H1 (cell line): ENCODE measurements around the gene CRYBG1. TPM values are rescaled to one million over a fixed set of nuclear protein-coding genes. Genes with fewer than 3 reads are reported as not detected.
A peak's percentile ranks its signal among the peaks of the same experiment; 100 is the strongest.

Experiments
- CTCF ChIA-PET: fragments of 300-600 bp; sonication (Branson Sonifier 250); formaldehyde crosslinking; loops from one replicate; lab custom pipeline; 2021; ENCODE audit not compliant: partially characterized antibody; lab: Charles Lee
- POLR2A ChIA-PET: fragments of 300-600 bp; sonication (Branson Sonifier 250); formaldehyde crosslinking; loops from one replicate; lab custom pipeline; 2021; ENCODE audit warnings: inconsistent platforms; ENCODE audit not compliant: partially characterized antibody; lab: Charles Lee
- DNase-seq, 2 experiments: peaks; one replicate each; pipeline versions ENCODE4 v3.0.0 to v3.0.0-alpha.2; 2010 to 2022; ENCODE audit warnings: low spot score in 2 of 2, low read depth in 1 of 2, mixed read lengths in 1 of 2
- FAIRE-seq: peaks from 2 replicates; lab custom pipeline; 2011; peaks lifted over from hg19 to GRCh38; lab: Jason Lieb, UNC
- H2AFZ ChIP-seq: 2 replicates; pipeline ENCODE4 v1.8.1; 2012; ENCODE audit warnings: low read length, inconsistent platforms
- H2AK5ac ChIP-seq: 2 replicates; pipeline ENCODE4 v1.6.1; 2013; ENCODE audit warnings: low read depth, low read length
- H2BK120ac ChIP-seq: replicated peaks from 2 replicates; pipeline ENCODE3; 2013; ENCODE audit warnings: low read depth, low read length, inconsistent platforms
- H2BK12ac ChIP-seq: 2 replicates; pipeline ENCODE4 v1.6.1; 2013; ENCODE audit warnings: low read depth, low read length
- H2BK15ac ChIP-seq: 2 replicates; pipeline ENCODE4 v1.6.1; 2013; ENCODE audit warnings: low read length
- H2BK20ac ChIP-seq: 2 replicates; pipeline ENCODE4 v1.6.1; 2013; ENCODE audit warnings: low read length
- H2BK5ac ChIP-seq: 2 replicates; pipeline ENCODE4 v1.6.1; 2013; ENCODE audit warnings: low read depth, low read length
- H3K14ac ChIP-seq: 2 replicates; pipeline ENCODE4 v1.6.1; 2013; ENCODE audit warnings: inconsistent platforms; ENCODE audit not compliant: insufficient read length
- H3K18ac ChIP-seq: 2 replicates; pipeline ENCODE4 v1.6.1; 2013; ENCODE audit warnings: low read length; ENCODE audit errors: extremely low read depth
- H3K23ac ChIP-seq: 2 replicates; pipeline ENCODE4 v1.6.1; 2013; ENCODE audit warnings: inconsistent platforms; ENCODE audit not compliant: insufficient read length
- H3K23me2 ChIP-seq: 2 replicates; pipeline ENCODE4 v1.6.1; 2013; ENCODE audit warnings: low read depth, low read length
- H3K27ac ChIP-seq: 2 replicates; pipeline ENCODE4 v1.6.1; 2011; ENCODE audit warnings: low read depth, low read length, inconsistent platforms
- H3K27me3 ChIP-seq, 4 experiments: replicated peaks in 1 of 4; 1 replicate in 1 of 4; 2 replicates in 3 of 4; pipeline versions ENCODE4 v1.6.1 to v1.8.1; 2011 to 2013; ENCODE audit warnings: low read length in 3 of 4, mild to moderate bottlenecking in 3 of 4, inconsistent platforms in 2 of 4, mixed read lengths in 2 of 4, moderate library complexity in 1 of 4; ENCODE audit not compliant: control insufficient read depth in 3 of 4, insufficient read depth in 3 of 4; ENCODE audit errors: extremely low read depth in 1 of 4
- H3K36me3 ChIP-seq, 4 experiments: 2 replicates each; pipeline versions ENCODE4 v1.6.1 to v1.8.1; 2011 to 2013; ENCODE audit warnings: mild to moderate bottlenecking in 4 of 4, low read length in 3 of 4, moderate library complexity in 2 of 4, control low read depth in 1 of 4, inconsistent platforms in 1 of 4; ENCODE audit not compliant: insufficient read depth in 4 of 4, control insufficient read depth in 2 of 4
- H3K4ac ChIP-seq: replicated peaks from 2 replicates; pipeline ENCODE3; 2013; ENCODE audit warnings: low read length, low read depth, mixed read lengths, inconsistent platforms; ENCODE audit not compliant: insufficient read length
- H3K4me1 ChIP-seq, 4 experiments: replicated peaks in 1 of 4; 1 replicate in 1 of 4; 2 replicates in 3 of 4; pipeline versions ENCODE4 v1.6.1 to v1.8.1; 2011 to 2013; ENCODE audit warnings: low read length in 3 of 4, inconsistent platforms in 2 of 4, mixed read lengths in 1 of 4; ENCODE audit not compliant: insufficient read depth in 4 of 4, control insufficient read depth in 3 of 4
- H3K4me2 ChIP-seq, 2 experiments: 2 replicates each; pipeline versions ENCODE4 v1.6.1 to v1.8.1; 2011 to 2013; ENCODE audit warnings: low read depth in 2 of 2, low read length in 2 of 2, control low read depth in 1 of 2, inconsistent platforms in 1 of 2, mild to moderate bottlenecking in 1 of 2; ENCODE audit not compliant: insufficient read depth in 1 of 2
- H3K4me3 ChIP-seq, 4 experiments: fragments of 200-600, 300-600 bp in 1 of 4; sonication (generic), shearing (Covaris generic), sonication (Bioruptor Twin) in 1 of 4; 2 replicates each; pipeline versions ENCODE4 v1.5.1 to v1.8.1; 2011 to 2016; ENCODE audit warnings: low read length in 4 of 4, low read depth in 3 of 4, control low read depth in 2 of 4, inconsistent platforms in 2 of 4, mild to moderate bottlenecking in 2 of 4, mixed read lengths in 1 of 4, moderate library complexity in 1 of 4; ENCODE audit not compliant: insufficient read depth in 2 of 4; ENCODE audit errors: extremely low read depth in 1 of 4
- H3K56ac ChIP-seq: replicated peaks from 2 replicates; pipeline ENCODE3; 2013; ENCODE audit warnings: low read depth, mild to moderate bottlenecking, mixed read lengths, low read length, inconsistent platforms; ENCODE audit not compliant: insufficient read length
- H3K79me1 ChIP-seq: 2 replicates; pipeline ENCODE4 v1.6.1; 2013; ENCODE audit warnings: low read depth, low read length, control low read depth
- H3K79me2 ChIP-seq, 2 experiments: 2 replicates each; pipeline versions ENCODE4 v1.6.1 to v1.8.1; 2012 to 2013; ENCODE audit warnings: low read length in 2 of 2, mild to moderate bottlenecking in 2 of 2, inconsistent platforms in 1 of 2; ENCODE audit not compliant: insufficient read depth in 2 of 2, control insufficient read depth in 1 of 2
- H3K9ac ChIP-seq, 4 experiments: replicated peaks in 1 of 4; 1 replicate in 1 of 4; 2 replicates in 3 of 4; pipeline versions ENCODE4 v1.6.1 to v1.8.1; 2011 to 2013; ENCODE audit warnings: low read depth in 3 of 4, low read length in 3 of 4, control low read depth in 2 of 4, mild to moderate bottlenecking in 2 of 4, moderate library complexity in 2 of 4, inconsistent platforms in 1 of 4; ENCODE audit errors: extremely low read depth in 1 of 4
- H3K9me3 ChIP-seq, 2 experiments: 2 replicates each; pipeline versions ENCODE4 v1.6.1 to v1.8.1; 2012 to 2013; ENCODE audit warnings: mild to moderate bottlenecking in 2 of 2, moderate library complexity in 2 of 2, control low read depth in 1 of 2, inconsistent platforms in 1 of 2, low read depth in 1 of 2, low read length in 1 of 2, mixed read lengths in 1 of 2; ENCODE audit not compliant: insufficient read depth in 2 of 2
- H4K20me1 ChIP-seq, 2 experiments: replicated peaks in 1 of 2; 2 replicates each; pipeline versions ENCODE3 to v1.8.1; 2011 to 2013; ENCODE audit warnings: inconsistent platforms in 2 of 2, low read length in 2 of 2, mild to moderate bottlenecking in 1 of 2; ENCODE audit not compliant: insufficient read depth in 2 of 2, control insufficient read depth in 1 of 2
- H4K5ac ChIP-seq: 2 replicates; pipeline ENCODE4 v1.6.1; 2013; ENCODE audit warnings: low read length, low read depth, mixed read lengths, inconsistent platforms; ENCODE audit not compliant: insufficient read length
- H4K8ac ChIP-seq: 2 replicates; pipeline ENCODE4 v1.8.0; 2013; ENCODE audit warnings: mild to moderate bottlenecking, moderate library complexity, low read length, inconsistent platforms; ENCODE audit not compliant: insufficient read depth; ENCODE audit errors: extremely low read depth
- H4K91ac ChIP-seq: replicated peaks from 2 replicates; pipeline ENCODE3; 2013; ENCODE audit warnings: low read length, mixed read lengths, inconsistent platforms; ENCODE audit not compliant: insufficient read length
- BRCA1 ChIP-seq: IDR thresholded peaks from 2 replicates; pipeline ENCODE4 v1.6.1; 2012; ENCODE audit warnings: low read depth, low read length, improper control_type of control experiment
- CBX5 ChIP-seq: fragments of 300-800, 300-1000 bp; sonication (generic); IDR thresholded peaks from 2 replicates; pipeline ENCODE4 v1.7.1; 2016; ENCODE audit warnings: antibody characterized with exemption, low read length, low read depth
- CHD1 ChIP-seq: IDR thresholded peaks from 2 replicates; pipeline ENCODE4 v1.6.1; 2012; ENCODE audit warnings: low read depth, low read length, improper control_type of control experiment
- CTCF ChIP-seq, 3 experiments: IDR thresholded peaks; 1 replicate in 2 of 3; 2 replicates in 1 of 3; pipeline versions ENCODE4 v1.5.1 to v1.6.1; 2011; ENCODE audit warnings: low read length in 3 of 3, mild to moderate bottlenecking in 3 of 3, inconsistent platforms in 2 of 3, low read depth in 1 of 3, moderate library complexity in 1 of 3; ENCODE audit not compliant: insufficient read depth in 1 of 3; ENCODE audit errors: control extremely low read depth in 1 of 3
- KDM4A ChIP-seq: IDR thresholded peaks from one replicate; pipeline ENCODE4 v1.7.1; 2012; ENCODE audit warnings: low read depth, mild to moderate bottlenecking, moderate library complexity, low read length, inconsistent platforms; ENCODE audit not compliant: severe bottlenecking
- MAX ChIP-seq: IDR thresholded peaks from 2 replicates; pipeline ENCODE4 v1.6.1; 2012; ENCODE audit warnings: inconsistent platforms
- POLR2AphosphoS5 ChIP-seq: IDR thresholded peaks from 2 replicates; pipeline ENCODE4 v1.6.1; 2011; ENCODE audit warnings: low read depth, low read length
- RXRA ChIP-seq: IDR thresholded peaks from 2 replicates; pipeline ENCODE4 v1.6.1; 2011; ENCODE audit warnings: low read depth, mild to moderate bottlenecking, low read length, moderate library complexity; ENCODE audit not compliant: insufficient read depth
- TAF7 ChIP-seq: optimal IDR thresholded peaks from 2 replicates; pipeline ENCODE3; 2011; ENCODE audit warnings: low read depth, mild to moderate bottlenecking, inconsistent platforms, low read length, moderate library complexity, borderline replicate concordance
- TCF12 ChIP-seq: IDR thresholded peaks from 2 replicates; pipeline ENCODE4 v1.6.1; 2011; ENCODE audit warnings: low read depth, mild to moderate bottlenecking, low read length
- WGBS, 2 experiments: shearing (Covaris generic) in 1 of 2; methylation state at CpG; one replicate each; pipeline versions ENCODE4 v1.1.6 to v1.1.7; 2013 to 2015; ENCODE audit warnings: low lambda C conversion rate in 2 of 2, mixed read lengths in 2 of 2, inconsistent platforms in 1 of 2, low coverage in 1 of 2, missing lambda C conversion rate in 1 of 2; ENCODE audit not compliant: insufficient replicate concordance in 2 of 2, insufficient coverage in 1 of 2, insufficient read length in 1 of 2; ENCODE audit errors: extremely low coverage in 1 of 2, missing lambda C conversion rate in 1 of 2; 5-methylcytosine and 5-hydroxymethylcytosine counted together
- polyA plus RNA-seq, 7 experiments: library from polyadenylated mRNA; depleted of rRNA in 3 of 7; stranded (reverse) in 5 of 7; unstranded in 2 of 7; fragments of >200 nt in 5 of 7; fragments of 200-250 nt in 2 of 7; gene quantifications; 1 replicate in 5 of 7; 2 replicates in 1 of 7; 4 replicates in 1 of 7; pipeline versions ENCODE4 v1.2.1 to v1.2.3, GENCODE V29; 2011 to 2013; ENCODE audit warnings: missing spikeins in 2 of 7, mixed read lengths in 2 of 7
- total RNA-seq: library from RNA; stranded (reverse); fragmentation: NEBNext Ultra II Directional; extraction: Animal tissue kit (Norgen Biotek cat#: 25700); gene quantifications from 2 replicates; pipeline ENCODE4 v1.2.1, GENCODE V29; 2021

The CRYBG1 gene
- total and polyA plus RNA-seq, 2 of the 8 experiments (the other 6 are each of a cell fraction or from before 2014, with no cell fraction given): 2.2 to 11.6 TPM

GRCh38 chr6:106614166-106614565, 253.6 kb downstream of the CRYBG1 start:
- ChIA-PET POLR2A (interaction anchor here (0.6 to 1.7 kb wide), 9 partner anchors 12 to 502 kb away, joined by 3 to 8 read pairs (median 4); no protein-coding TSS in a partner anchor), CTCF (interaction anchor here (0.8 to 1.3 kb wide), 5 partner anchors 12 to 365 kb away, joined by 3 to 5 read pairs (median 4); no protein-coding TSS in a partner anchor)
- peak overlapping the region; percentile 21; the same call in 1 of the 2 replicates for H2BK12ac ChIP-seq
- TF ChIP-seq TAF7 (no peak), POLR2AphosphoS5 (no peak), MAX (no peak), CTCF (IDR thresholded peaks at IDR 0.05; ENCODE audit: control extremely low read depth in 1 of 3, insufficient read depth in 1 of 3, low read depth in 1 of 3, low read length in 3 of 3) (no peak), CHD1 (no peak), CBX5 (no peak), RXRA (no peak), TCF12 (no peak), BRCA1 (no peak), KDM4A (no peak)

More at GRCh38 chr6:106614166-106614565, 253.6 kb downstream of the CRYBG1 start:
- Histone ChIP-seq H3K36me3 (peaks cover 0 to 12% (median 5%) of the 10 kb centered on the region in 4 experiments; a peak in 2 of 8 replicates), H3K9me3 (no peaks in the 10 kb centered on the region), H3K79me2 (no peaks in the 10 kb centered on the region), H4K5ac (peak overlapping the region; percentile 57), H3K18ac (peak overlapping the region; percentile 33; the same call in 1 of the 2 replicates), H2BK120ac (peak overlapping the region; percentile 80), H4K8ac (no peak overlapping the region), H3K4ac (peak overlapping the region; percentile 63), H3K23ac (no peak overlapping the region), H3K4me2 (peak overlapping the region; percentile 9 to 37; a peak in 3 of 4 replicates), H2BK15ac (no peak overlapping the region), H3K27ac (peak overlapping the region; percentile 35; the same call in 1 of the 2 replicates), H3K9ac (no peak overlapping the region; a peak in 1 of 7 replicates), H3K79me1 (no peaks in the 10 kb centered on the region), H3K14ac (no peak overlapping the region), H2BK20ac (peak overlapping the region; percentile 38; the same call in 1 of the 2 replicates), H2AK5ac (no peak overlapping the region), H2AFZ (no peak overlapping the region), H2BK5ac (peak overlapping the region; percentile 89; the same call in 1 of the 2 replicates), H4K20me1 (no peaks in the 10 kb centered on the region), H3K27me3 (no peaks in the 10 kb centered on the region), H4K91ac (peak overlapping the region; percentile 29), H3K56ac (peak overlapping the region; percentile 34), H3K23me2 (no peaks in the 10 kb centered on the region), H3K4me3 (peak overlapping the region in 2 of 4 experiments; percentile 4 to 31; a peak in 4 of 8 replicates), H3K4me1 (peaks cover 9 to 20% (median 13%) of the 10 kb centered on the region in 4 experiments; a peak in 6 of 7 replicates)
- DNase-seq: no peak
- FAIRE-seq: peak; percentile 63
- WGBS, 2 experiments: 22% methylated on average over 1 of the region's 1 CpG; no CpG with 5 or more reads in 1 of the 2 experiments
